Measurements from ENCODE around the gene KCTD5.

Gene KCTD5

GRCh38 chr16:2734844-2735515 is 52.7 kb downstream of the KCTD5 start:
- no peak for DNase-seq

GRCh38 chr16:2736476-2737237 is 54.3 kb downstream of the KCTD5 start:
- DNase-seq = no peak

GRCh38 chr16:2737238-2737605 is 54.9 kb downstream of the KCTD5 start:
- no peak for DNase-seq

- no peak for DNase-seq
Observed at GRCh38 chr16:2737895-2738418, 55.6 kb downstream of the KCTD5 start.

- no peak for DNase-seq
Observed at GRCh38 chr16:2738615-2739014, 56.3 kb downstream of the KCTD5 start.

GRCh38 chr16:2739625-2740430 is 57.5 kb downstream of the KCTD5 start:
- DNase-seq = no peak

GRCh38 chr16:2740476-2740875 is 58.2 kb downstream of the KCTD5 start:
- DNase-seq = no peak

- no peak for DNase-seq
Observed at GRCh38 chr16:2741168-2741567, 58.8 kb downstream of the KCTD5 start.

GRCh38 chr16:2742323-2743006 is 60.1 kb downstream of the KCTD5 start:
- no peak for DNase-seq

GRCh38 chr16:2743007-2743810 is 60.9 kb downstream of the KCTD5 start:
- DNase-seq = no peak

- no peak for DNase-seq
Observed at GRCh38 chr16:2744711-2745110, 62.4 kb downstream of the KCTD5 start.

GRCh38 chr16:2745116-2745890 is 63.0 kb downstream of the KCTD5 start:
- no peak for DNase-seq

GRCh38 chr16:2745961-2746360 is 63.6 kb downstream of the KCTD5 start:
- DNase-seq = no peak

GRCh38 chr16:2748757-2749455 is 66.6 kb downstream of the KCTD5 start:
- peak; percentile 85 for DNase-seq

GRCh38 chr16:2749476-2749875 is 67.2 kb downstream of the KCTD5 start:
- no peak for DNase-seq

- no peak for DNase-seq
Observed at GRCh38 chr16:2749936-2750335, 67.6 kb downstream of the KCTD5 start.

- no peak for DNase-seq
Observed at GRCh38 chr16:2751577-2752034, 69.3 kb downstream of the KCTD5 start.

GRCh38 chr16:2752035-2752849 is 69.9 kb downstream of the KCTD5 start, which contains the start of gene SRRM2:
TSS of gene SRRM2 (plus strand) at chr16:2752638. CDS start at chr16:2756365, 3,727 bp downstream.
- peak; percentile 97 for DNase-seq

Measured in NCI-H1092 treated with DMSO at 0.1 percent for 48 hours (cell line).